ENCODE results near the gene HS3ST4.

DNA sequence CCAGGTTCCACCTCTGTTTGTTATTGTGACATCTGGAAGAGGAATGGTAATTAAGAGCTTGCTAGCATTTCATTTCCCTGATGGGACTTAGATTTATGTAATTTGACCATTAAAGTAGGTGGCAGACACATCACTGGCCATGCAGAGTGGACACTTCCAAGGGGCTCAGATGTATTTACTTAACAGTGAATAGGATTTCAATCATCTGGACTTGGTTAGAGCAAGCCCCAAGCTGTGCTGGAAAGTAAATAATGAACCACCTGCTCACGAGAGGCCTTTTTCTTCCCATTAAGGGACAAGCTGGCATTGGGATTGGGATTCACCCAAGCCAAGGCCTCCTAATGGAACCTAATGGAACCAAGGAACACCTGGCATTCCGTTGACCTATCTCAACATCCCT, 395.3 kb downstream of the HS3ST4 start:
- no peak for TF ChIP-seq EZH2 (IDR thresholded peaks at IDR 0.05; ENCODE audit: borderline replicate concordance, low read depth, low read length, severe bottlenecking)
- TF ChIP-seq, protein P1, sequence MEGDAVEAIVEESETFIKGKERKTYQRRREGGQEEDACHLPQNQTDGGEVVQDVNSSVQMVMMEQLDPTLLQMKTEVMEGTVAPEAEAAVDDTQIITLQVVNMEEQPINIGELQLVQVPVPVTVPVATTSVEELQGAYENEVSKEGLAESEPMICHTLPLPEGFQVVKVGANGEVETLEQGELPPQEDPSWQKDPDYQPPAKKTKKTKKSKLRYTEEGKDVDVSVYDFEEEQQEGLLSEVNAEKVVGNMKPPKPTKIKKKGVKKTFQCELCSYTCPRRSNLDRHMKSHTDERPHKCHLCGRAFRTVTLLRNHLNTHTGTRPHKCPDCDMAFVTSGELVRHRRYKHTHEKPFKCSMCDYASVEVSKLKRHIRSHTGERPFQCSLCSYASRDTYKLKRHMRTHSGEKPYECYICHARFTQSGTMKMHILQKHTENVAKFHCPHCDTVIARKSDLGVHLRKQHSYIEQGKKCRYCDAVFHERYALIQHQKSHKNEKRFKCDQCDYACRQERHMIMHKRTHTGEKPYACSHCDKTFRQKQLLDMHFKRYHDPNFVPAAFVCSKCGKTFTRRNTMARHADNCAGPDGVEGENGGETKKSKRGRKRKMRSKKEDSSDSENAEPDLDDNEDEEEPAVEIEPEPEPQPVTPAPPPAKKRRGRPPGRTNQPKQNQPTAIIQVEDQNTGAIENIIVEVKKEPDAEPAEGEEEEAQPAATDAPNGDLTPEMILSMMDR (IDR thresholded peaks at IDR 0.05; ENCODE audit: borderline replicate concordance, extremely low read depth, low read length, poor library complexity, severe bottlenecking) = no peak
